ENCODE data around the gene SMARCAL1.

Gene SMARCAL1

GRCh38 chr2:216475767-216476166 is 63.5 kb downstream of the SMARCAL1 start:
- DNase-seq (ENCODE audit: low read depth, low spot score) = no peak

GRCh38 chr2:216477283-216478035 is 65.2 kb downstream of the SMARCAL1 start:
- no peak for DNase-seq (ENCODE audit: low read depth, low spot score)

GRCh38 chr2:216478151-216478550 is 65.9 kb downstream of the SMARCAL1 start:
- no peak for DNase-seq (ENCODE audit: low read depth, low spot score)

GRCh38 chr2:216478791-216479190 is 66.5 kb downstream of the SMARCAL1 start:
- no peak for DNase-seq (ENCODE audit: low read depth, low spot score)

GRCh38 chr2:216480221-216480620 is 67.9 kb downstream of the SMARCAL1 start:
- DNase-seq (ENCODE audit: low read depth, low spot score) = no peak

- DNase-seq (ENCODE audit: low read depth, low spot score) = no peak
Observed at GRCh38 chr2:216482640-216483039, 70.4 kb downstream of the SMARCAL1 start.

- no peak for DNase-seq (ENCODE audit: low read depth, low spot score)
Observed at GRCh38 chr2:216485237-216485636, 73.0 kb downstream of the SMARCAL1 start.

GRCh38 chr2:216485745-216486144 is 73.5 kb downstream of the SMARCAL1 start:
- no peak for DNase-seq (ENCODE audit: low read depth, low spot score)

- no peak for DNase-seq (ENCODE audit: low read depth, low spot score)
Observed at GRCh38 chr2:216486271-216486670, 74.0 kb downstream of the SMARCAL1 start.

- DNase-seq (ENCODE audit: low read depth, low spot score) = no peak
Observed at GRCh38 chr2:216486708-216487107, 74.4 kb downstream of the SMARCAL1 start.

GRCh38 chr2:216490061-216490460 is 77.8 kb downstream of the SMARCAL1 start:
- no peak for DNase-seq (ENCODE audit: low read depth, low spot score)

GRCh38 chr2:216491793-216492596 is 79.7 kb downstream of the SMARCAL1 start:
- DNase-seq (ENCODE audit: low read depth, low spot score) = no peak

- DNase-seq (ENCODE audit: low read depth, low spot score) = no peak
Observed at GRCh38 chr2:216492597-216493333, 80.5 kb downstream of the SMARCAL1 start.

- DNase-seq (ENCODE audit: low read depth, low spot score) = no peak
Observed at GRCh38 chr2:216493334-216493685, 81.0 kb downstream of the SMARCAL1 start.

- DNase-seq (ENCODE audit: low read depth, low spot score) = no peak
Observed at GRCh38 chr2:216495656-216496055, 83.4 kb downstream of the SMARCAL1 start.

GRCh38 chr2:216497382-216498069 is 85.2 kb downstream of the SMARCAL1 start:
- DNase-seq (ENCODE audit: low read depth, low spot score) = no peak

GRCh38 chr2:216498070-216498378 is 85.7 kb downstream of the SMARCAL1 start:
- DNase-seq (ENCODE audit: low read depth, low spot score) = no peak

- peak; percentile 95 for DNase-seq (ENCODE audit: low read depth, low spot score)
Observed at GRCh38 chr2:216498379-216499352, 86.4 kb downstream of the SMARCAL1 start, which contains the start of gene RPL37A. TSS of gene RPL37A (plus strand) at chr2:216498844. CDS start at chr2:216498875, 31 bp downstream.

- no peak for DNase-seq (ENCODE audit: low read depth, low spot score)
Observed at GRCh38 chr2:216499641-216500218, 87.4 kb downstream of the SMARCAL1 start.

GRCh38 chr2:216500572-216500971 is 88.3 kb downstream of the SMARCAL1 start:
- no peak for DNase-seq (ENCODE audit: low read depth, low spot score)

Data from ELF-1 (cell line).